T-helper 1 cell (primary cell): ENCODE data around the gene CCDC124.

ENCODE experiments used
- DNase-seq, 5 donors: peaks; one replicate each; pipeline ENCODE4 v3.0.0-alpha.2; 2012 to 2020

CCDC124 gene

DNA sequence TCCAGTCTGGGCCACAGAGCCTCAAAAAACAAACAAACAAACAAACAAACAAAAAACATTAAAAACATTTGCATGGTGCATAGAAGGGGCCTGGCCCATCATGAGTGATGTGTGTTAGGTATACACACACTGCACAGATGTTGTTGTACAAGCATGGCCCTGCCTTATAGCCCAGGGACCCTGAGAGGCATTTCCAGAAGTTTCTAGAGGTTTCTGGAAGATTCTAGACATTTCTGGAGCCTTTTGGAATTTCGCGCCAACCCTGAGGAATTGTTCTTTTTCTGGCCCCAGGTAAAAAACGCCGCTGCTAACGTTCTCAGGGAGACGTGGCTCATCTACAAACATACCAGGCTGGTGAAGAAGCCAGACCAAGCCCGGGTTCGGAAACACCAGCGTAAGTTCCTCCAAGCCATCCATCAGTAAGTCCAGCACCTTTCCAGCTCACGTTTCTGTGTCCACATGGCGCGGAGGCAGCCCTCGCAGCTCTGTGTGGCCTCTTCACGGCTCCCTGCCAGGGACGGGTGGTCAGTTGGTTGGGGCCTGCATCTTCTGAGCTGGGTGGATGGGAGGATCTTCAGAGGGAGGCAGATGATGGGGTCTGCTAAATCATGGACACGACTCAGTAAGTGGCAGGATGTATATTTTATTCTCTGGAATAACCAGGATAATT is 56.7 kb downstream of the CCDC124 start:
- no peak for DNase-seq

DNA sequence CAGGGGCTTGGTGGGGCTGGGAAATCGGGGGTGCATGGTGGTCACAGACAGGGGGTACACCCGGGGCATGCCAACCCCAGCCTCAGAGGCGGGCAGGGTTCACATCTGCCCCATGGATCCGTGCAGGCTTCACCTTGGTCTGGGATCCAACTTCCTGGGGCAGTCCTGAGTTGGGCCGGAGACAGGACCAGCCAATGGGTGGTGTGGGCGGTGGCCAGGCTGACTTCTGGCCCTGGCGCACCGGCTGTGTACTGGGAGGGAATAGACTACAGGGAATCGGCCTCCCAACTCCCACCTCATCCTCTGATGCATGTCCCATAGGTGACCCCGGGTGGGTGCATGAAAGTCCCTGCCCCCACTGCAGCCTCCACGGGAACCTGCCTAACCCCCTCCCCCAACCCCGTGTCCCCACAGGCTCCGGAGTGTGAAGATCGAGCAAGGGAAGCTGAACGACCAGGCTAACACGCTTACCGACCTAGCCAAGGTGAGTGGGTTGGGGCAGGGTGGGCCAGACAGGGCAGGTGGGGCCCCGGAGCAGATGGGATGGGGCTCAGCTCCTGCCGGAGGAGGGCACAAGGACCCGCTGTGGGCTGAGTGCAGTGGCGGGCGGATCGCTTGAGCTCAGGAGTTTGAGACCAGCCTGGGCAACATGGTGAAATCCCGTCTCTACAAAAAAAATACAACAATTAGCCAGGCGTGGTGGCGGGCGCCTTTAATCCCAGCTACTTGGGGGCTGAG is 60.4 kb downstream of the CCDC124 start:
- DNase-seq, result no peak
